Neural cell (in vitro differentiated cells): ENCODE results near the gene LMCD1. TPM values are rescaled to one million over a fixed set of nuclear protein-coding genes. Genes with fewer than 3 reads are reported as not detected.

Experiments used
- H2AFZ ChIP-seq: fragments of 200-600, 300-800 bp; sonication (generic), shearing (Covaris generic); 2 replicates; pipeline ENCODE4 v1.6.0; 2014; ENCODE audit warnings: low read depth, mild to moderate bottlenecking, antibody characterized with exemption, low read length, moderate library complexity
- H3F3A ChIP-seq: fragments of 200-600 bp; shearing (Covaris generic); 2 replicates; pipeline ENCODE4 v1.6.1; 2016; ENCODE audit warnings: mild to moderate bottlenecking, moderate library complexity, mixed read lengths, antibody characterized with exemption, low read length; ENCODE audit not compliant: insufficient read depth, poor library complexity, severe bottlenecking
- H3K27ac ChIP-seq: fragments of 200-600, 300-800 bp; sonication (generic), shearing (Covaris generic); 2 replicates; pipeline ENCODE4 v1.5.1; 2014; ENCODE audit warnings: mild to moderate bottlenecking, low read length, moderate library complexity
- H3K27me3 ChIP-seq: fragments of 300-800, 200-600 bp; sonication (generic), shearing (Covaris generic); 2 replicates; pipeline ENCODE4 v1.6.0; 2014; ENCODE audit warnings: mild to moderate bottlenecking, low read depth, low read length, moderate library complexity; ENCODE audit not compliant: insufficient read depth
- H3K36me3 ChIP-seq: fragments of 300-800, 200-600 bp; sonication (generic), shearing (Covaris generic); 2 replicates; pipeline ENCODE4 v1.5.1; 2014; ENCODE audit warnings: mild to moderate bottlenecking, antibody characterized with exemption, low read length, moderate library complexity; ENCODE audit not compliant: insufficient read depth
- H3K4me2 ChIP-seq: fragments of 300-800, 200-600 bp; sonication (generic), shearing (Covaris generic); 2 replicates; pipeline ENCODE4 v1.6.0; 2014; ENCODE audit warnings: mild to moderate bottlenecking, low read length
- H3K4me3 ChIP-seq: fragments of 300-800, 200-600 bp; sonication (generic), shearing (Covaris generic); 2 replicates; pipeline ENCODE4 v1.5.1; 2014; ENCODE audit warnings: mild to moderate bottlenecking, low read length, moderate library complexity
- H3K79me2 ChIP-seq: fragments of 200-600 bp; shearing (Covaris generic); replicated peaks from 2 replicates; pipeline ENCODE4 v1.6.0; 2014; ENCODE audit warnings: mild to moderate bottlenecking, low read length, moderate library complexity; ENCODE audit not compliant: insufficient read depth
- H3K9ac ChIP-seq: fragments of 300-800, 200-600 bp; sonication (generic), shearing (Covaris generic); 2 replicates; pipeline ENCODE4 v1.6.1; 2016; ENCODE audit warnings: mild to moderate bottlenecking, low read length, mixed read lengths
- H3K9me2 ChIP-seq: fragments of 200-600 bp; shearing (Covaris generic); 2 replicates; pipeline ENCODE4 v1.6.1; 2016; ENCODE audit warnings: mild to moderate bottlenecking, low read length, mixed read lengths; ENCODE audit not compliant: insufficient read depth
- H3K9me3 ChIP-seq: fragments of 200-600, 300-800 bp; sonication (generic), shearing (Covaris generic); 2 replicates; pipeline ENCODE4 v1.6.1; 2016; ENCODE audit warnings: mild to moderate bottlenecking, mixed run types, low read length, moderate library complexity, mixed read lengths
- H4K20me1 ChIP-seq: fragments of 200-600 bp; shearing (Covaris generic); 2 replicates; pipeline ENCODE4 v1.6.1; 2016; ENCODE audit warnings: mild to moderate bottlenecking, mixed run types; ENCODE audit not compliant: insufficient read depth
- CTCF ChIP-seq: fragments of 450-650 bp; IDR thresholded peaks from 2 replicates; pipeline ENCODE4 v1.5.1; 2014; ENCODE audit warnings: antibody characterized with exemption, mild to moderate bottlenecking, moderate library complexity; ENCODE audit not compliant: poor library complexity, severe bottlenecking
- EP300 ChIP-seq: fragments of 450-650 bp; conservative IDR thresholded peaks from 2 replicates; pipeline ENCODE4 v1.6.1; 2014; ENCODE audit warnings: antibody characterized with exemption, mild to moderate bottlenecking, moderate library complexity; ENCODE audit not compliant: poor library complexity, severe bottlenecking
- EZH2 ChIP-seq: fragments of 200-600, 300-800 bp; shearing (Covaris generic), sonication (generic); IDR thresholded peaks from 2 replicates; pipeline ENCODE4 v1.6.1; 2014; ENCODE audit warnings: antibody characterized with exemption, low read length, borderline replicate concordance, mild to moderate bottlenecking; ENCODE audit not compliant: insufficient read depth, poor library complexity, severe bottlenecking
- MXI1 ChIP-seq: fragments of 450-650 bp; conservative IDR thresholded peaks from 2 replicates; pipeline ENCODE4 v1.6.1; 2014; ENCODE audit warnings: antibody characterized with exemption, mild to moderate bottlenecking; ENCODE audit not compliant: poor library complexity, severe bottlenecking
- POLR2AphosphoS5 ChIP-seq: IDR thresholded peaks from 2 replicates; pipeline ENCODE4 v1.6.1; 2012
- RAD21 ChIP-seq: fragments of 450-650 bp; conservative IDR thresholded peaks from 2 replicates; pipeline ENCODE4 v1.6.1; 2014; ENCODE audit warnings: antibody characterized with exemption, mild to moderate bottlenecking, moderate library complexity
- REST ChIP-seq: IDR thresholded peaks from 2 replicates; pipeline ENCODE4 v1.6.1; 2012; ENCODE audit warnings: borderline replicate concordance
- SMC3 ChIP-seq: fragments of 450-650 bp; conservative IDR thresholded peaks from 2 replicates; pipeline ENCODE4 v1.6.1; 2014; ENCODE audit warnings: antibody characterized with exemption, mild to moderate bottlenecking, moderate library complexity; ENCODE audit not compliant: poor library complexity
- TAF1 ChIP-seq: IDR thresholded peaks from 2 replicates; pipeline ENCODE4 v1.6.1; 2012; ENCODE audit warnings: low read depth
- polyA plus RNA-seq: library from polyadenylated mRNA; depleted of rRNA; stranded (reverse); fragments of >200 nt; gene quantifications from 2 replicates; pipeline ENCODE4 v1.2.3, GENCODE V29; 2014

The LMCD1 gene
- polyA plus RNA-seq, 1 donor from 2014 or later, result 3.5 TPM

GRCh38 chr3:8470801-8471200 is 30.8 kb upstream of the LMCD1 start:
- H3K9me2 ChIP-seq, result no peaks in the 10 kb centered on the region
- H3K27ac ChIP-seq, result no peak overlapping the region
- H3K4me3 ChIP-seq, result no peak overlapping the region
- H3F3A ChIP-seq, result no peaks in the 10 kb centered on the region
- TF ChIP-seq MXI1 (no peak), CTCF (no peak), POLR2AphosphoS5 (no peak), EZH2 (no peak), RAD21 (no peak), EP300 (no peak), REST (no peak), TAF1 (no peak), SMC3 (no peak)
- H2AFZ ChIP-seq, result no peak overlapping the region
- H3K27me3 ChIP-seq, result no peaks in the 10 kb centered on the region
- no peaks in the 10 kb centered on the region for H4K20me1 ChIP-seq
- H3K79me2 ChIP-seq, result no peaks in the 10 kb centered on the region
- H3K36me3 ChIP-seq, result no peaks in the 10 kb centered on the region
- H3K9me3 ChIP-seq, result no peaks in the 10 kb centered on the region
- no peak overlapping the region for H3K9ac ChIP-seq
- no peak overlapping the region for H3K4me2 ChIP-seq

GRCh38 chr3:8472549-8472948 is 29.1 kb upstream of the LMCD1 start:
- no peaks in the 10 kb centered on the region for H3K9me2 ChIP-seq
- no peaks in the 10 kb centered on the region for H3K79me2 ChIP-seq
- no peak overlapping the region for H3K4me3 ChIP-seq
- no peaks in the 10 kb centered on the region for H3F3A ChIP-seq
- H3K27me3 ChIP-seq, result no peaks in the 10 kb centered on the region
- H3K36me3 ChIP-seq, result no peaks in the 10 kb centered on the region
- H3K27ac ChIP-seq, result no peak overlapping the region
- H4K20me1 ChIP-seq, result no peaks in the 10 kb centered on the region
- no peak overlapping the region for H2AFZ ChIP-seq
- H3K9ac ChIP-seq, result no peak overlapping the region
- no peaks in the 10 kb centered on the region for H3K9me3 ChIP-seq
- TF ChIP-seq MXI1, result no peak
- TF ChIP-seq EZH2, result no peak
- no peak for TF ChIP-seq REST
- no peak for TF ChIP-seq EP300
- TF ChIP-seq TAF1, result no peak
- TF ChIP-seq SMC3, result no peak
- TF ChIP-seq RAD21, result no peak
- TF ChIP-seq CTCF, result no peak
- no peak for TF ChIP-seq POLR2AphosphoS5
- no peak overlapping the region for H3K4me2 ChIP-seq
